Measurements from ENCODE around the gene CASS4.

DNA sequence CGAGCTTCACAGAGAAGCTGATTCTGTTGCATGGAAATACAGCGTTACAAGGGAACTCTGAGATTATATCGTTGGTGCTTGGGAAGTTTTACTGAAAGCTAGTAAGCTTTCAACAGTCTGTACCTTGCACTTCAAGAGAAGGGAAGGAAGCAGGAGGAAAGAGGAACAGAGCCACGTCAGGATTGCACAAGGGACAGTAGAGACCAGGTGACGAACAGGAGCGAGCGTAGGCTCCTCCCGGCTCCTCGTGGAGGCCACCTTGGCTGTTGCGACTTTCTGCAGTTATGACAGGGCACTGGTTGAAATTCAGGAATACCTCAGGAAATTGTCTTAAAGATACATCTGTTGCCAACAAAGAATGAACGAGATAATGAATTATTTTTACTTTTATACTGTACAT lies 75.2 kb downstream of the CASS4 start:
- TF ChIP-seq, protein P1, sequence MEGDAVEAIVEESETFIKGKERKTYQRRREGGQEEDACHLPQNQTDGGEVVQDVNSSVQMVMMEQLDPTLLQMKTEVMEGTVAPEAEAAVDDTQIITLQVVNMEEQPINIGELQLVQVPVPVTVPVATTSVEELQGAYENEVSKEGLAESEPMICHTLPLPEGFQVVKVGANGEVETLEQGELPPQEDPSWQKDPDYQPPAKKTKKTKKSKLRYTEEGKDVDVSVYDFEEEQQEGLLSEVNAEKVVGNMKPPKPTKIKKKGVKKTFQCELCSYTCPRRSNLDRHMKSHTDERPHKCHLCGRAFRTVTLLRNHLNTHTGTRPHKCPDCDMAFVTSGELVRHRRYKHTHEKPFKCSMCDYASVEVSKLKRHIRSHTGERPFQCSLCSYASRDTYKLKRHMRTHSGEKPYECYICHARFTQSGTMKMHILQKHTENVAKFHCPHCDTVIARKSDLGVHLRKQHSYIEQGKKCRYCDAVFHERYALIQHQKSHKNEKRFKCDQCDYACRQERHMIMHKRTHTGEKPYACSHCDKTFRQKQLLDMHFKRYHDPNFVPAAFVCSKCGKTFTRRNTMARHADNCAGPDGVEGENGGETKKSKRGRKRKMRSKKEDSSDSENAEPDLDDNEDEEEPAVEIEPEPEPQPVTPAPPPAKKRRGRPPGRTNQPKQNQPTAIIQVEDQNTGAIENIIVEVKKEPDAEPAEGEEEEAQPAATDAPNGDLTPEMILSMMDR (conservative IDR thresholded peaks at IDR 0.05 in 1 of 2, IDR thresholded peaks at IDR 0.05 in 1 of 2; ENCODE audit: low read depth in 1 of 2, low read length in 2 of 2), result no peak
- no peak for TF ChIP-seq EZH2 (IDR thresholded peaks at IDR 0.05; ENCODE audit: low read length, missing control alignments)

Measured in fibroblast of lung (primary cell).